Hepatocyte (in vitro differentiated cells): ENCODE measurements around the gene MAST4.

Source experiments
- CTCF ChIP-seq: fragments of 200-600 bp; sonication (generic); IDR thresholded peaks from 2 replicates; pipeline ENCODE4 v1.5.1; 2016; ENCODE audit warnings: antibody characterized with exemption, mild to moderate bottlenecking; ENCODE audit not compliant: poor library complexity
- EZH2 ChIP-seq: fragments of 200-600 bp; sonication (generic); IDR thresholded peaks from 2 replicates; pipeline ENCODE4 v1.6.1; 2016; ENCODE audit warnings: antibody characterized with exemption, mild to moderate bottlenecking, borderline replicate concordance
- EZH2phosphoT487 ChIP-seq: fragments of 200-600 bp; sonication (generic); IDR thresholded peaks from one replicate; pipeline ENCODE4 v1.6.1; 2018; ENCODE audit warnings: antibody characterized with exemption, mild to moderate bottlenecking, low read depth, moderate library complexity; ENCODE audit not compliant: unreplicated experiment, severe bottlenecking

DNA sequence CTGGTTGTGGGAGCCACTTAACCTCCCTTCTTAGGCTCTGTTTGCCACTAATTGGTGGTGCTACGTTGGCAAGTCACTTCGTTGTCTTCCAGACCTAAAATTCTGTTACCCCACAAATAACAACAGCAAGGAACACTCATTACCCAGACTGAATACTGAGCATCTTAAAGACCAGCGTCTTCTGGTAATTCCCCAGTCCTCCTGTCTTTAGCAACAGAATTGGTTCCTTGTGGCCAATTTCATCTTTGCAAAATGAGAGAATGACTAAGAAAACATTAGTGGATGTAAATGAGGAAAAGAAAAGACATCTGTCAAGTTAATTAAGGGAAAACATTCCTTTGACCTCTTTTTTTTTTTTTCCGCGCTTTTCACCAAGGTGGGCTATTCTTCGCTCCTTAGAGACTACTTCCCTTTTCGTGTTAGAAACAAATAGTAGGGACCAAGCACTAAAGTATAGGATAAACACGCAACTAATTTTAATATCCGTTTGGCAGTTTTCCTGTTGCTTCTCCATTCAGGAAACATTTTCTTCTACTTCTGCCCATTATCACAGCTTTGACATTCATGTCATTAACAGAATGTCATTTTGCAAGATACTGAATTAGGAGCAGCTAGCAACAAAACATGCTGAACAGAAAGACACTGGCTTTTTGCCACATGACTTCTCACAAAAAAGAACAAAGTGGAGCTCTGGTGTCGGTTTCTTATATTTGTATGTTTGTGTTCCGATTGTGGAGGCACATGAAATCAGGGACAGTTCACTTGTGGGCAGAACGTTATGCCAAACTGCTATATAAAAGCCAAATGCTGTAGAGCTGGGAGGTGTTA, 446.2 kb downstream of the MAST4 start:
- TF ChIP-seq CTCF: no peak
- no peak for TF ChIP-seq EZH2phosphoT487
- TF ChIP-seq EZH2: no peak
